Neural cell (in vitro differentiated cells): Measurements from ENCODE around the gene FN3K.

Experiments
- CTCF ChIP-seq: fragments of 450-650 bp; IDR thresholded peaks from 2 replicates; pipeline ENCODE4 v1.5.1; 2014; ENCODE audit warnings: antibody characterized with exemption, mild to moderate bottlenecking, moderate library complexity; ENCODE audit not compliant: poor library complexity, severe bottlenecking
- EP300 ChIP-seq: fragments of 450-650 bp; conservative IDR thresholded peaks from 2 replicates; pipeline ENCODE4 v1.6.1; 2014; ENCODE audit warnings: antibody characterized with exemption, mild to moderate bottlenecking, moderate library complexity; ENCODE audit not compliant: poor library complexity, severe bottlenecking

GRCh38 chr17:82690786-82691489 is 44.5 kb upstream of the FN3K start:
- no peak for TF ChIP-seq CTCF
- no peak for TF ChIP-seq EP300
